HepG2 (cell line): ENCODE data around the gene TECPR1. TPM values are rescaled to one million over a fixed set of nuclear protein-coding genes. Genes with fewer than 3 reads are reported as not detected.

Source experiments
- CENPT ChIP-seq: sonication (generic); formaldehyde crosslinking; IDR thresholded peaks from 2 replicates; pipeline ENCODE4 v1.8.0; 2022; ENCODE audit warnings: low read depth, mild to moderate bottlenecking, moderate library complexity, missing genetic modification reagents
- CREB1 ChIP-seq, 2 experiments: fragments of 450-650 bp in 1 of 2; IDR thresholded peaks; 2 replicates each; pipeline ENCODE4 v1.6.1; 2016 to 2017; ENCODE audit warnings: control low read depth in 1 of 2, mild to moderate bottlenecking in 1 of 2, missing compliant biosample characterization in 1 of 2, missing genetic modification characterization in 1 of 2
- GTF3A ChIP-seq: sonication (generic); formaldehyde crosslinking; conservative IDR thresholded peaks from 2 replicates; pipeline ENCODE4 v1.4.0; 2020; ENCODE audit warnings: mild to moderate bottlenecking, missing genetic modification reagents
- KLF9 ChIP-seq: IDR thresholded peaks from 2 replicates; pipeline ENCODE4 v1.6.1; 2016; ENCODE audit warnings: low read depth
- LCORL ChIP-seq, 2 experiments: fragments of 450-650 bp in 1 of 2; sonication (generic) in 1 of 2; formaldehyde crosslinking in 1 of 2; IDR thresholded peaks; 2 replicates each; pipeline versions ENCODE4 v1.5.0 to v1.6.1; 2017 to 2020; ENCODE audit warnings: antibody characterized with exemption in 1 of 2, missing genetic modification reagents in 1 of 2
- NFE2 ChIP-seq: sonication (generic); formaldehyde crosslinking; IDR thresholded peaks from 2 replicates; pipeline ENCODE4 v1.4.0; 2020; ENCODE audit warnings: missing genetic modification reagents
- TEAD2 ChIP-seq: sonication (generic); formaldehyde crosslinking; IDR thresholded peaks from 2 replicates; pipeline ENCODE4 v1.9.0; 2021; ENCODE audit warnings: missing genetic modification reagents
- THYN1 ChIP-seq: sonication (generic); formaldehyde crosslinking; IDR thresholded peaks from 2 replicates; pipeline ENCODE4 v1.8.1; 2023; ENCODE audit warnings: low read depth, mild to moderate bottlenecking, moderate library complexity, missing genetic modification reagents, borderline replicate concordance
- TMF1 ChIP-seq: sonication (generic); formaldehyde crosslinking; IDR thresholded peaks from 2 replicates; pipeline ENCODE4 v1.8.1; 2022; ENCODE audit warnings: low read depth, missing genetic modification reagents
- ZNF17 ChIP-seq: sonication (generic); formaldehyde crosslinking; IDR thresholded peaks from 2 replicates; pipeline ENCODE4 v1.5.0; 2020; ENCODE audit warnings: mild to moderate bottlenecking, missing genetic modification reagents
- ZNF354B ChIP-seq: sonication (generic); formaldehyde crosslinking; IDR thresholded peaks from 2 replicates; pipeline ENCODE4 v1.8.0; 2022; ENCODE audit warnings: mild to moderate bottlenecking, missing genetic modification reagents
- ZNF629 ChIP-seq: sonication (generic); formaldehyde crosslinking; conservative IDR thresholded peaks from 2 replicates; pipeline ENCODE4 v1.5.0; 2020; ENCODE audit warnings: missing genetic modification reagents
- ZNF747 ChIP-seq: sonication (generic); formaldehyde crosslinking; IDR thresholded peaks from 2 replicates; pipeline ENCODE4 v1.8.1; 2023; ENCODE audit warnings: missing genetic modification reagents, mild to moderate bottlenecking, borderline replicate concordance
- ZNF761 ChIP-seq: sonication (generic); formaldehyde crosslinking; conservative IDR thresholded peaks from 2 replicates; pipeline ENCODE4 v1.4.0; 2020; ENCODE audit warnings: mild to moderate bottlenecking, missing genetic modification reagents
- polyA plus RNA-seq, 8 experiments: library from polyadenylated mRNA; depleted of rRNA in 3 of 8; stranded (reverse) in 7 of 8; unstranded in 1 of 8; fragments of >200 nt; fragmentation: Illumina TruSeq in 4 of 8; extraction: Trizol in 4 of 8; gene quantifications; 2 replicates each; pipeline versions ENCODE4 v1.2.1 to v1.2.3, GENCODE V29; 2011 to 2016; ENCODE audit warnings: low read depth in 4 of 8, missing spikeins in 1 of 8, mixed read lengths in 1 of 8; ENCODE audit not compliant: insufficient read depth in 1 of 8
- total RNA-seq, 5 experiments: library from RNA; depleted of rRNA; stranded (reverse); fragments of >200 nt; fragmentation: Illumina TruSeq; extraction: Trizol; gene quantifications; 2 replicates each; pipeline ENCODE4 v1.2.3, GENCODE V29; 2016; ENCODE audit warnings: low read depth in 1 of 5
- TF ChIP-seq, protein P1 (sequence below): fragments of 450-650 bp; IDR thresholded peaks from 2 replicates; pipeline ENCODE4 v1.6.1; 2016
- TF ChIP-seq, protein P2 (sequence below): sonication (generic); formaldehyde crosslinking; IDR thresholded peaks from 2 replicates; pipeline ENCODE4 v1.4.0; 2020; ENCODE audit warnings: mild to moderate bottlenecking, missing genetic modification reagents
- TF ChIP-seq, protein P3 (sequence below): sonication (generic); formaldehyde crosslinking; conservative IDR thresholded peaks from 2 replicates; pipeline ENCODE4 v1.4.0; 2020; ENCODE audit warnings: mild to moderate bottlenecking, missing genetic modification reagents, moderate library complexity
- TF ChIP-seq, protein P4 (sequence below): sonication (generic); formaldehyde crosslinking; IDR thresholded peaks from 2 replicates; pipeline ENCODE4 v1.5.0; 2020; ENCODE audit warnings: missing genetic modification reagents, mild to moderate bottlenecking, borderline replicate concordance
- TF ChIP-seq, protein P5 (sequence below): fragments of 450-650 bp; IDR thresholded peaks from 2 replicates; pipeline ENCODE4 v1.6.1; 2017

The TECPR1 gene
- total and polyA plus RNA-seq, 2 of the 13 experiments (the other 11 are each of a cell fraction or from before 2014, with no cell fraction given): 2.3 to 6.3 TPM

DNA sequence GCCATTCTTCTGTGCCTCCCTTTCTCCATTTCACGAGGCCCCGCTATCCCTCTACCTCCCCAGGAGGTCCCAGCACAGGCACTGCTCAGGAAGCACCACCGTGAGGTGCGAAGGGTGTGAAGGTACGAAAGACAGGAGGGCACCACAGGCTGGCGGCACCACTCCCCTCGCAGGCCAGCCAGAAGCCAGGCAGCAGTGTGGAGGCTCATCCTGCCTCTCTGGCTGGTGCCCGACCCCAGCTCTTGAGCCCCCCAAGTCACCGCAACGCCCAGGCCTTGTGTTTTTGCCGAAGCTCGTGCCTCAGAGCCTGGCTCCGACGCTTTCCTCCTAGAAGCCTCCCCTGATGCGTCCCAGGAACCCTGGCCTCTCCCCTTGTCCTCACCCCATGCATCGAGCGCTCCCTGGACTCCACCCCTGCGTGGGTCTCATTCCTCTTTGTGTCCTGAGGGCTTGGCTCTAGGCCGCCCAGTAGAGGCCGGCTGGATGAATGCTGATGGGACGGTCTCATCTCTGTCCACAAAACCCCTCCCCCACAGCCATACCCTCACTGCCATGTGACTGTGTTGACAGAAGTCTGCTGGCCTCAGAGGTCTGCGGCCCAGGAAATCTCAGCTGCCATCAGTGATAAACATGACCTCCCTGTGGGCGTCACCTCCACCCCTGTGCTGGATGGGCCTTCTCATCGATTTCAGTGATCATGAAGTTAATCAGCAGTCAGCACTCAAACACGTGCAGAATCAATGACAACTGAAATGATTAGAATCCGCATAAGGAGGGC, 48.8 kb upstream of the TECPR1 start (continued):
- TF ChIP-seq ZNF747 (CRISPR knock-in tag) (no peak), ZNF629 (CRISPR knock-in tag) (no peak), LCORL (IDR thresholded peaks at IDR 0.05) (no peak), LCORL (CRISPR knock-in tag; IDR thresholded peaks at IDR 0.05) (peak; percentile 89), CENPT (CRISPR knock-in tag) (no peak), ZNF761 (CRISPR knock-in tag) (no peak), KLF9 (0 out of 2 replicates have a peak, but pooled peaks have one; percentile 38), ZNF354B (CRISPR knock-in tag) (no peak), TEAD2 (CRISPR knock-in tag) (no peak), THYN1 (CRISPR knock-in tag) (no peak), GTF3A (no peak), CREB1 (IDR thresholded peaks at IDR 0.05) (no peak), CREB1 (CRISPR knock-in tag; IDR thresholded peaks at IDR 0.05) (peak; percentile 61; the same call in 1 of the 2 replicates), TMF1 (CRISPR knock-in tag) (no peak), ZNF17 (CRISPR knock-in tag) (no peak), NFE2 (CRISPR knock-in tag) (no peak)
- TF ChIP-seq, protein P1, sequence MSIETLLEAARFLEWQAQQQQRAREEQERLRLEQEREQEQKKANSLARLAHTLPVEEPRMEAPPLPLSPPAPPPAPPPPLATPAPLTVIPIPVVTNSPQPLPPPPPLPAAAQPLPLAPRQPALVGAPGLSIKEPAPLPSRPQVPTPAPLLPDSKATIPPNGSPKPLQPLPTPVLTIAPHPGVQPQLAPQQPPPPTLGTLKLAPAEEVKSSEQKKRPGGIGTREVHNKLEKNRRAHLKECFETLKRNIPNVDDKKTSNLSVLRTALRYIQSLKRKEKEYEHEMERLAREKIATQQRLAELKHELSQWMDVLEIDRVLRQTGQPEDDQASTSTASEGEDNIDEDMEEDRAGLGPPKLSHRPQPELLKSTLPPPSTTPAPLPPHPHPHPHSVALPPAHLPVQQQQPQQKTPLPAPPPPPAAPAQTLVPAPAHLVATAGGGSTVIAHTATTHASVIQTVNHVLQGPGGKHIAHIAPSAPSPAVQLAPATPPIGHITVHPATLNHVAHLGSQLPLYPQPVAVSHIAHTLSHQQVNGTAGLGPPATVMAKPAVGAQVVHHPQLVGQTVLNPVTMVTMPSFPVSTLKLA: peak; percentile 75
- TF ChIP-seq, protein P2, sequence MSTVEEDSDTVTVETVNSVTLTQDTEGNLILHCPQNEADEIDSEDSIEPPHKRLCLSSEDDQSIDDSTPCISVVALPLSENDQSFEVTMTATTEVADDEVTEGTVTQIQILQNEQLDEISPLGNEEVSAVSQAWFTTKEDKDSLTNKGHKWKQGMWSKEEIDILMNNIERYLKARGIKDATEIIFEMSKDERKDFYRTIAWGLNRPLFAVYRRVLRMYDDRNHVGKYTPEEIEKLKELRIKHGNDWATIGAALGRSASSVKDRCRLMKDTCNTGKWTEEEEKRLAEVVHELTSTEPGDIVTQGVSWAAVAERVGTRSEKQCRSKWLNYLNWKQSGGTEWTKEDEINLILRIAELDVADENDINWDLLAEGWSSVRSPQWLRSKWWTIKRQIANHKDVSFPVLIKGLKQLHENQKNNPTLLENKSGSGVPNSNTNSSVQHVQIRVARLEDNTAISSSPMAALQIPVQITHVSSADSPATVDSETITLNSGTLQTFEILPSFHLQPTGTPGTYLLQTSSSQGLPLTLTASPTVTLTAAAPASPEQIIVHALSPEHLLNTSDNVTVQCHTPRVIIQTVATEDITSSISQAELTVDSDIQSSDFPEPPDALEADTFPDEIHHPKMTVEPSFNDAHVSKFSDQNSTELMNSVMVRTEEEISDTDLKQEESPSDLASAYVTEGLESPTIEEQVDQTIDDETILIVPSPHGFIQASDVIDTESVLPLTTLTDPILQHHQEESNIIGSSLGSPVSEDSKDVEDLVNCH (CRISPR knock-in tag): no peak
- TF ChIP-seq, protein P3, sequence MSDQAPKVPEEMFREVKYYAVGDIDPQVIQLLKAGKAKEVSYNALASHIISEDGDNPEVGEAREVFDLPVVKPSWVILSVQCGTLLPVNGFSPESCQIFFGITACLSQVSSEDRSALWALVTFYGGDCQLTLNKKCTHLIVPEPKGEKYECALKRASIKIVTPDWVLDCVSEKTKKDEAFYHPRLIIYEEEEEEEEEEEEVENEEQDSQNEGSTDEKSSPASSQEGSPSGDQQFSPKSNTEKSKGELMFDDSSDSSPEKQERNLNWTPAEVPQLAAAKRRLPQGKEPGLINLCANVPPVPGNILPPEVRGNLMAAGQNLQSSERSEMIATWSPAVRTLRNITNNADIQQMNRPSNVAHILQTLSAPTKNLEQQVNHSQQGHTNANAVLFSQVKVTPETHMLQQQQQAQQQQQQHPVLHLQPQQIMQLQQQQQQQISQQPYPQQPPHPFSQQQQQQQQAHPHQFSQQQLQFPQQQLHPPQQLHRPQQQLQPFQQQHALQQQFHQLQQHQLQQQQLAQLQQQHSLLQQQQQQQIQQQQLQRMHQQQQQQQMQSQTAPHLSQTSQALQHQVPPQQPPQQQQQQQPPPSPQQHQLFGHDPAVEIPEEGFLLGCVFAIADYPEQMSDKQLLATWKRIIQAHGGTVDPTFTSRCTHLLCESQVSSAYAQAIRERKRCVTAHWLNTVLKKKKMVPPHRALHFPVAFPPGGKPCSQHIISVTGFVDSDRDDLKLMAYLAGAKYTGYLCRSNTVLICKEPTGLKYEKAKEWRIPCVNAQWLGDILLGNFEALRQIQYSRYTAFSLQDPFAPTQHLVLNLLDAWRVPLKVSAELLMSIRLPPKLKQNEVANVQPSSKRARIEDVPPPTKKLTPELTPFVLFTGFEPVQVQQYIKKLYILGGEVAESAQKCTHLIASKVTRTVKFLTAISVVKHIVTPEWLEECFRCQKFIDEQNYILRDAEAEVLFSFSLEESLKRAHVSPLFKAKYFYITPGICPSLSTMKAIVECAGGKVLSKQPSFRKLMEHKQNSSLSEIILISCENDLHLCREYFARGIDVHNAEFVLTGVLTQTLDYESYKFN: peak; percentile 82
- TF ChIP-seq, protein P4, sequence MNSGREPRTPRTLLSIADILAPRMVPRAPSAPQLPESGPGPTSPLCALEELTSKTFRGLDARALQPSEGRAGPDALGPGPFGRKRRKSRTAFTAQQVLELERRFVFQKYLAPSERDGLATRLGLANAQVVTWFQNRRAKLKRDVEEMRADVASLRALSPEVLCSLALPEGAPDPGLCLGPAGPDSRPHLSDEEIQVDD (CRISPR knock-in tag): no peak
- TF ChIP-seq, protein P5, sequence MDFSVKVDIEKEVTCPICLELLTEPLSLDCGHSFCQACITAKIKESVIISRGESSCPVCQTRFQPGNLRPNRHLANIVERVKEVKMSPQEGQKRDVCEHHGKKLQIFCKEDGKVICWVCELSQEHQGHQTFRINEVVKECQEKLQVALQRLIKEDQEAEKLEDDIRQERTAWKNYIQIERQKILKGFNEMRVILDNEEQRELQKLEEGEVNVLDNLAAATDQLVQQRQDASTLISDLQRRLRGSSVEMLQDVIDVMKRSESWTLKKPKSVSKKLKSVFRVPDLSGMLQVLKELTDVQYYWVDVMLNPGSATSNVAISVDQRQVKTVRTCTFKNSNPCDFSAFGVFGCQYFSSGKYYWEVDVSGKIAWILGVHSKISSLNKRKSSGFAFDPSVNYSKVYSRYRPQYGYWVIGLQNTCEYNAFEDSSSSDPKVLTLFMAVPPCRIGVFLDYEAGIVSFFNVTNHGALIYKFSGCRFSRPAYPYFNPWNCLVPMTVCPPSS: no peak
